NCI-H774 (cell line): ENCODE measurements around the gene PISD.
A peak's percentile ranks its signal among the peaks of the same experiment; 100 is the strongest.

Experiments used
- DNase-seq: peaks from one replicate; lab custom pipeline; 2025; lab: John Stamatoyannopoulos, UW

Gene PISD

DNA sequence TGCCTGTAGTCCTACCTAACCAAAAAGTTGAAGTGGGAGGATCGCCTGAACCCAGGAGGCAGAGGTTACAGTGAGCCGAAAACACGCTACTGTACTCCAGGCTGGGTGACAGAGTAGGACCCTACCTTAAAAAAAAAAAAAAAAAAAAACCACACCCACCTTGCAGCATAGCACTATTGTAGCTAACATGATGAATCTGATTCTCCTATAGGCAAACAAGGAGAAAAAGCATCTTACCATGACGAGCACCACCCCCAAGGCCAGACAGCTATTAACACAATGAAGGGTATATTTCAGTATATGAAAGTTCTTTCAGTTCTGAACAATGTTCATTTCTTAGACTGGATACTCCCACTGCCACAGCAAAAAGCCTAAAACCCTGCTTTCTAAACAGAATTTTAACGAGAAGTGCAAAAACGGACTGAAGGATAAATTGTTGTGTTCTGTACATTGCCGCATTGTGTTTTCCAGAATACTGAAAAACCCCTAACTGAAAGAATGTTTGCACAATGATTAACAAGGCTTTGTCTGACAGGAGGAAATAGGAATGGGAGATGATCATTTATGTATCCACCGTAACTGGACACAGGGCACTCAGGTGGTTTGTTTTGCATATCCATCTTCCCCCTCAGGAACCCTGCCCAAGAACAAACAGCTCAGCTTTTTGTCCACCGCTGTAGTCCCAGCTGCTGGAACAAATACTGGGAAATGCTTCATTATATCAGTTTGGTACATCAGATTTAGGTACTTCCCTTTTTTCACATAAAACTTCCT is 8.9 kb downstream of the PISD start:
- DNase-seq: peak; percentile 0

- DNase-seq: no peak
These were observed 9.9 kb downstream of the PISD start for GRCh38 chr22:31652088-31652487.

- DNase-seq: no peak
These were observed 10.4 kb downstream of the PISD start for GRCh38 chr22:31651664-31652063.

DNA sequence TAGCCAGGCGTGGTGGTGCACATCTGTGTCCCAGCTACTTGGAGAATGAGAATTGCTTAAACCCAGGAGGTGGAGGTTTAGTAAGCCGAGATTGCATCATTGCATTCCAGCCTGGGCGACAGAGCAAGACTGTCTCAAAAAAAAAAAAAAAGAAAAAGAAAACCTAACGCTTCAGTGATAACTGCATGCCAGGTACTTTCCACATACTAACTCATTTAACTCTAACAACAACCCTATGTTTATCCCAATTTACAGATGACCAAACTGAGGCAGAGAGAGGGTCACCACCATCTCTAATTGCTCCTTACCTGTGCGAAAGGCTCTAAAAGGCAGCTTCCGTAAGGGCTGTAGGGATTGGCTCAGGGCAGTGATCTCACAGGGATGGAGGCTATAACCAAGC is 11.6 kb downstream of the PISD start:
- no peak for DNase-seq

GRCh38 chr22:31647523-31648320 is 14.3 kb downstream of the PISD start:
- no peak for DNase-seq

DNA sequence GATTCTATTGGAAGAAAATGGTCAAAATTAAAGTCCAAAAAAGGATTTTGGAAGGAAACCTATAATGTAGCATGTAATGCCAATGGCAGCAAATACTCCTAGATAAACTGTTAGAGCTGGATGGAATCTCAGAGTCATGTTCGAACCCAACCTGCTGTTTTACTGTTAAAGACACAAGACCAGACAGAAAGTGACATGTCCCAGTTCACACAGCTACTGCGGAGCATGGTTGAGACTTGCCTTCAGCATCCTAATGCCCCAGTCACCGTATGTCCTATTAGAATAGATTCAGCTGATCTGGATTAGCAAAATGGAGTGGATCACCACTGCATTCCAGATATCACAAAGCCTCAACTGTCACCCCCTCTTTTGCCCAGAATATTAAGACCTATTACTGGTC is 14.9 kb downstream of the PISD start:
- DNase-seq: no peak

DNA sequence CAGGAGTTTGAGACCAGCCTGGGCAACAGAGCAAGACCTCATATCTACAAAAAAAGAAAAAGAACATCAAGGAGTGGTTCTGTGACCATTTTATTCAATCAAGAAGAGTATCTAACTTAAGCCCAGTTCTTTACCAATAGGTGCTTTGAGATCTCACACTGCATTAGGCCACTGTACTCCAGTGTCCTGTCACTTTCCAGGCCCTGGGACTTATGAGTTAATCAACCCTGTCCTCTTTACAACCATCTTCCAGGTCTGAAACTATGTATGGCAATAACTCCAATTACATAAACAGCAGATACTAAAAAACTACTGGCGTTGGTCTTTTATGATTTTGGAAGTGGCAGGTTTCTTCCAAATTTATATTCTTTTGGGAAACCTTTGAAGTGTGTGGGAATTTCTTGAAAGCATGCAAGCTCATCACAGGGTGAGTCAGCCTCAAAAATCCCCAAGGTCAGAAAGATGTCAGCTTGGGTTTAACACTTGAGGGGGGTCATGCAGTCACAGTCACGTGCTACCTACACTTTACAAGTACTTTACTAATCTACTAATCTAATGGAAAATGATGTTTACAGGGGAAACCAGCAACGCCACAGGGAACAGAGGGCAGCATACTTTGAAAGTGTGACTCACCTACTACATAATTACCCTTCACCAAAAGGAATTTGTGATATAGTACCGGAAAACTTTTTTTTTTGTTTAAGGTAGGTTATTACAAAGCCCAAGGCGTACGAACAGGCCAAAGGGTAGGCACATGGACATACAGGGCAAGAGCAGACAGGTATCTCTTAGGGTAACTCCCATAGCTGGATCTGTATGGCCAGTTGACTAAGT is 15.6 kb downstream of the PISD start:
- DNase-seq: no peak

DNA sequence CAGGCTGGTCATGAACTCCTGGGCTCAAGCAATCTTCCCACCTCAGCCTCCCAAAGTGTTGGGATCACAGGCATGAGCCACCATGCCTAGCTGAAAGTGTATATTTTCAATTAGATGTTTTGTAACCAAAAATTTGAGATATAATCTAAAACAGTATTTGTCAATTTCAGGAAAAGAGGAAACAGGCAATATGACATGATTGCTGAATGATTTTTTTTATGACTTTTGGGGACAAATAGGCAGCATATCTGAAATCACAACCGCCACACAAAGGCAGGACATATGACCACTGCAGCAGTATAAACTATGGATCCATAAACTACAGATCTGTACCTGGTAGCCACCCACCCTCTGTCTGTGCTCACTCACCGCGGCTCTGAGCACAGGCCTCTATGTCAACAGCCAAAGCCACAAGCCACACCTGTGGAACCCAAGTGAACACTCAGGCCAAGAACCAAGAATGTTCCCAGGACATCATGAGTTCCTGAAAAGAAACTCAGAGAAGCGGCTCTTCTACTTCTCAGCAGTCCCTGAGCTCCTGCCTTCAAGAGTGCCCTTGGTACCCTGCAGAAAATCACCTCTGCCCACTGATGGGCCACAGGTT is 22.5 kb downstream of the PISD start:
- no peak for DNase-seq

- no peak for DNase-seq
These were observed 24.0 kb downstream of the PISD start for GRCh38 chr22:31637891-31638618.

- DNase-seq: no peak
These were observed 24.5 kb downstream of the PISD start for GRCh38 chr22:31637447-31637890.

- no peak for DNase-seq
These were observed 26.2 kb downstream of the PISD start for GRCh38 chr22:31635638-31636306.

DNA sequence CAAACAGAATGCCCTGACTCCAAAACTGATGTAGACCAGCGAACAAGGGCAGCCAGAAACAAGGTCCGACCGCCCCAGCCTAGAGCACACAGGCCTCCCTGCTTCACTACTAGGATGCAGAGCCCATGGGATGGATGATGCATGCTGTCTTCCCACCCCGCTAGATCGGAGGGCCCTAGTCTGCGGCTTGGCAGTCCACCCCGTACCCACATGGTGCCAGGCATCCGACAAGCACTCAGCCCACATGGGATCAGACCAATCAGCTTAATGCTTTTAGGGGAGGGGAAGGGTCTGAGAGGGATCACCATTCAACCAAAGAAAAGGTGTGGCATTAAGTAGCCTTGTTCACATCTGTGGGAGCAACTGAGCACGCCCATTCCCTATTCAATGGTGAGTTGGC is 30.6 kb downstream of the PISD start:
- DNase-seq: no peak

DNA sequence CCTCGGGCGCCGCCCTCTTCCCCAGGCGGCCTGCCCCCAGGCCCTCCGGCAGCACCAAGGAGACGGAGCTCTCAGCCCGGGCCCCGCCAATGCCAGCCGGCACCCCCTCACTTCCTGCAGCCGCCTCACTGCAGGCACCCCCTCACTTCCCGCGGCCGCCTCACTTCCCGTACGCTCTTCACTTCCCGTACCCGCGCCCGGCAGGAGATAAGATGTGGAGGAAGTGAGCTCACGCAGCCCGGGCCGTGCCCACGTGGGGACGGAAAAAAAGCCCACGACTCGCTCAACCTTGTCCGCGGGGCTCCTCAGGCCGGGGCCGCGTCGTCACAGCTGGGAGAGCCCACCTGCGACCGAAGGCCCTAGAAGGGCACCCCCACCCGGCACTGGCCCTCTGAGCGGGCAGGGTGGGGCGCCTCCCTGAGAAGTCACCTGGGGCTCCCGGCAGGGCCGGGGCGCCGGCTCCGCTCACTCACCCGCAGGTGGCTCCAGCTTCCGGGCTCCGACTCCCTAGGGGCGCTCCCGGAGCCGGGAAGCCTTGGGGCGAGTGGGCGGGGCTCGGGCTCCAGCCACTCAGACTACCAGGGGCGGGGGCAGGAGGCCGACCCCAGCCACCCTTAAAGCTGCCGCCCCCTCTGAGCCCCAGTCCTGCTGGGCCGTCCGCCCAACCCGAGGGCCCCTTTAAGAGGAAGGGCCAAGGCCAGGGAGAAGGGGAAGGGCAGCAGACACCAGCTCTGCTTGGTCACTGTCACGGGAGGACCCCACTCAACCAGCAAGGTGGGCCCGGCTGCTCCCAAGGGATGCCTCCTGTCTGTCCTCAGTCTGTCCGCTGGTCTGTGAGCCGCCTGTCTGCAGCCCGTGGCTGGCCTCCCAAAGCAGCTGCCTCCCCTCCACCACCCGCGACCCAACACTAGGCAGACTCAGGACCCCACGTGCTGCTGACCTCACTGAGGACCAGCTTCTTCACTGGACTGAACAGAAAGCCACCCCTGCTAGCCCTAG is 31.4 kb downstream of the PISD start:
- DNase-seq: peak; percentile 32

GRCh38 chr22:31629741-31630184 is 32.3 kb downstream of the PISD start:
- no peak for DNase-seq

DNA sequence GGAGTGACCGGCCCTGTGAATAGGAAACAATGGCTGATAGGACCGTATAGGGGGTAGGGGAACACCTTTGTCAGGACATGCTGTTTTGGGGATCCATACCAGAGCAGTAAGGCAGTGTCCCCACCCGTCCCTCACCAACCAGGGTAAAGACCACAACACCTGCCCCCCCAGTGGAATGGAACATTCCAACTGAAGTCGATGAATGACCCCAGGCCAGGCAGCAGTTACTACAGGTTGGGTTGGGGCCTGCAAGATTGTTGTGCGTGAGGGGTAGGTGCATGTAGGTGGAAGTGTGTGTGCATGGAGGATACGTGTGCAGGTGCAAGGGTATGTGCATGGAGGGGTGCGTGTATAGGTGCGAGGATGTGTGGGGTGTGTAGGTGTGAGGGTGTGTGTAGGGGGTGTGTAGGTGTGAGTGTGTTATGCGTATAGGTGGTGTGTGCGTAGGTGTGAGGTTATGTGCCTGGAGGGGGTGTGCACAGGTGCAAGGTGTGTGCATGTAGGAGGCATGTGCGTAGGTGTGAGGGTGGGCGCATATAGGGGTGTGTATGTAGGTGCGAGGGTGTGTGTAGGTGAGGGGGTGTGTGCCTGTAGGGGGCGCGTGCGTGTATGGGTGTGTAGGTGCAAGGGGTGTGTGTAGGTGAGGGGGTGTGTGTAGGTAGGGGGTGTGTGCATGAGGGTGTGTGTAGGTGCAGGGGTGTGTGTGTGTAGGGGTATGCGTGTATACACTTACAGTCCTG is 32.9 kb downstream of the PISD start:
- DNase-seq: no peak

- no peak for DNase-seq
These were observed 33.7 kb downstream of the PISD start for GRCh38 chr22:31628362-31628761.

DNA sequence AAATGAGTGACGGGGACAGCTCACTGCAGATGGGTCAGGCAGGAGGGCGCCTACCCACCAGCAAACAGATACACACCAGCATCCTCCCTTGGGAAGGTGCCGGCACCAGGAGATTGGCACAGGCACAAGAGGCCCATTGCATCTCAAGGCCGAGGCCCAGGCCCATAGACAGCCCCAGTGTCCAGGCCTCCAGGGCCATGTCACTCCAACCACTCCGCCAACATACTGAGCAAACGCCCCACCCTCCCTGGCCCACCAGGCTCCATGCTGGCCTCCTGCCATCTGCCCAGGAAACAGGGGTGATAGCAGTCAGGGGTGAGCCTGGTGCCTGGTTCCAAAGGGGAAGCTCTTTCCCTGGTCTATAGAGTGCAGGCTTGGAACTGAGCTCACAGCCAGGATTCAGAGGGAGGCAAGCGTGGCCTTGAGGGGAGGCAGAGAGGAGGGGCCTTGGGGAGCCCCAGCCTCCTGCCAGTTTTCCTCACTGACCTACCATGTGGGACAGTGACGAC is 34.7 kb downstream of the PISD start:
- DNase-seq: no peak

GRCh38 chr22:31626427-31627150 is 35.4 kb downstream of the PISD start:
- DNase-seq: no peak
